Upper lobe of left lung (tissue), 6 donors: ENCODE data around the gene MAP2K5. TPM values are rescaled to one million over a fixed set of nuclear protein-coding genes. Genes with fewer than 3 reads are reported as not detected.

Experiments
- ATAC-seq, 2 donors: fragments of 200-7000 bp; cut with Tn5 transposase; one replicate each; pipeline ENCODE4 v1.9.1; 2022; ENCODE audit warnings: mild to moderate bottlenecking in 2 of 2, moderate library complexity in 2 of 2; ENCODE audit not compliant: low FRiP score in 2 of 2
- DNase-seq, 2 donors: peaks; one replicate each; pipeline ENCODE4 v3.0.0-alpha.2; 2019 to 2020
- H3K27ac ChIP-seq, 4 donors: fragments of 200-600 bp; sonication (generic); one replicate each; pipeline ENCODE4 v1.5.1; 2016 to 2019
- H3K27me3 ChIP-seq, 4 donors: fragments of 200-600 bp; sonication (generic); one replicate each; pipeline ENCODE4 v1.5.1; 2017 to 2019
- H3K36me3 ChIP-seq, 4 donors: fragments of 200-600 bp; sonication (generic); one replicate each; pipeline ENCODE4 v1.5.1; 2016 to 2019
- H3K4me1 ChIP-seq, 4 donors: fragments of 200-600 bp; sonication (generic); one replicate each; pipeline ENCODE4 v1.5.1; 2018 to 2019
- H3K4me3 ChIP-seq, 4 donors: fragments of 200-600 bp; sonication (generic); one replicate each; pipeline ENCODE4 v1.5.1; 2017 to 2019; ENCODE audit warnings: mild to moderate bottlenecking in 2 of 4, moderate library complexity in 1 of 4
- H3K9me3 ChIP-seq, 4 donors: fragments of 200-600 bp; sonication (generic); one replicate each; pipeline ENCODE4 v1.5.1; 2018 to 2019
- CTCF ChIP-seq, 6 experiments: fragments of 450-650 bp in 4 of 6; fragments of 200-600 bp in 2 of 6; sonication (generic) in 2 of 6; IDR thresholded peaks; one replicate each; pipeline ENCODE4 v1.5.1; 2016 to 2019; ENCODE audit warnings: antibody characterized with exemption in 6 of 6
- EP300 ChIP-seq, 4 donors: sonication (generic); formaldehyde crosslinking; IDR thresholded peaks; one replicate each; pipeline ENCODE4 v1.5.1; 2017; ENCODE audit warnings: antibody characterized with exemption in 4 of 4, control low read depth in 2 of 4
- POLR2A ChIP-seq, 4 donors: fragments of 450-650 bp; IDR thresholded peaks; one replicate each; pipeline ENCODE4 v1.5.1; 2016 to 2017; ENCODE audit warnings: antibody characterized with exemption in 4 of 4, mild to moderate bottlenecking in 2 of 4
- POLR2AphosphoS5 ChIP-seq, 2 donors: sonication (generic); formaldehyde crosslinking; IDR thresholded peaks; one replicate each; pipeline ENCODE4 v1.5.1; 2017; ENCODE audit warnings: antibody characterized with exemption in 2 of 2
- WGBS, 2 donors: methylation state at CpG; one replicate each; pipeline ENCODE4 v1.1.5; 2017 to 2018; 5-methylcytosine and 5-hydroxymethylcytosine counted together
- total RNA-seq, 6 donors: library from RNA; depleted of rRNA in 4 of 6; stranded (reverse); fragments of >200 nt in 4 of 6; gene quantifications; one replicate each; pipeline versions ENCODE4 v1.1.0 to v1.2.1, GENCODE V29; 2016 to 2021
- donor health status: DM: no; HTN: no; CAD: no; lungs with moderate emphysema.
- donor health status: DM: no; HTN: yes; CAD: no; lungs with severe emphysema.

The MAP2K5 gene
- total RNA-seq, 6 donors from 2014 or later = 7.8 to 25.6 (median 16.0) TPM

GRCh38 chr15:67722030-67722817, 179.7 kb downstream of the MAP2K5 start:
- 91 to 93% methylated on average over 5 of the region's 5 CpGs for WGBS, 2 donors
- Histone ChIP-seq H3K27ac (no peak overlapping the region), H3K36me3 (no peaks in the 10 kb centered on the region), H3K9me3 (no peaks in the 10 kb centered on the region), H3K27me3 (no peaks in the 10 kb centered on the region), H3K4me3 (no peak overlapping the region), H3K4me1 (no peaks in the 10 kb centered on the region)
- TF ChIP-seq POLR2AphosphoS5 (IDR thresholded peaks at IDR 0.05) = no peak
- no peak for TF ChIP-seq EP300 (IDR thresholded peaks at IDR 0.05)
- TF ChIP-seq POLR2A (IDR thresholded peaks at IDR 0.05) = no peak
- TF ChIP-seq CTCF (IDR thresholded peaks at IDR 0.05) = no peak
- ATAC-seq (no peak), DNase-seq (no peak)

GRCh38 chr15:67723294-67724024, 181.0 kb downstream of the MAP2K5 start:
- Histone ChIP-seq H3K4me3 (no peak overlapping the region), H3K4me1 (no peaks in the 10 kb centered on the region), H3K27ac (no peak overlapping the region), H3K27me3 (no peaks in the 10 kb centered on the region), H3K9me3 (no peaks in the 10 kb centered on the region), H3K36me3 (no peaks in the 10 kb centered on the region)
- no peak for DNase-seq
- WGBS, 2 donors = 83 to 86% methylated on average over 4 of the region's 4 CpGs
- ATAC-seq = no peak
- TF ChIP-seq POLR2AphosphoS5 (IDR thresholded peaks at IDR 0.05) (no peak), EP300 (IDR thresholded peaks at IDR 0.05) (no peak), CTCF (IDR thresholded peaks at IDR 0.05) (no peak)

- 89 to 91% methylated on average over 4 of the region's 4 CpGs for WGBS, 2 donors
- ATAC-seq = no peak
- DNase-seq = no peak
- Histone ChIP-seq H3K36me3 (no peaks in the 10 kb centered on the region), H3K4me3 (no peak overlapping the region), H3K9me3 (no peaks in the 10 kb centered on the region), H3K4me1 (no peaks in the 10 kb centered on the region), H3K27me3 (no peaks in the 10 kb centered on the region), H3K27ac (no peak overlapping the region)
- no peak for TF ChIP-seq POLR2A (IDR thresholded peaks at IDR 0.05)
- no peak for TF ChIP-seq POLR2AphosphoS5 (IDR thresholded peaks at IDR 0.05)
- no peak for TF ChIP-seq CTCF (IDR thresholded peaks at IDR 0.05)
- TF ChIP-seq EP300 (IDR thresholded peaks at IDR 0.05) = no peak
These were observed 182.3 kb downstream of the MAP2K5 start for GRCh38 chr15:67724691-67725375.

GRCh38 chr15:67730135-67730534, 187.6 kb downstream of the MAP2K5 start:
- 93 to 100% methylated on average over 1 of the region's 1 CpG for WGBS, 2 donors
- Histone ChIP-seq H3K36me3 (no peaks in the 10 kb centered on the region), H3K27ac (no peak overlapping the region), H3K4me1 (peaks cover 0 to 11% (median 4%) of the 10 kb centered on the region in 4 donors), H3K27me3 (no peaks in the 10 kb centered on the region), H3K9me3 (no peaks in the 10 kb centered on the region), H3K4me3 (no peak overlapping the region)
- ATAC-seq (no peak), DNase-seq (no peak)
- no peak for TF ChIP-seq POLR2AphosphoS5 (IDR thresholded peaks at IDR 0.05)
- no peak for TF ChIP-seq POLR2A (IDR thresholded peaks at IDR 0.05)
- TF ChIP-seq EP300 (IDR thresholded peaks at IDR 0.05) = no peak
- TF ChIP-seq CTCF (IDR thresholded peaks at IDR 0.05) = no peak
